22Rv1 (cell line): ENCODE measurements around the gene SYN1.

Experiments
- ZFX ChIP-seq: fragments of 450-650 bp; IDR thresholded peaks from 2 replicates; pipeline ENCODE4 v1.6.1; 2017; ENCODE audit warnings: antibody characterized with exemption, borderline replicate concordance
- TF ChIP-seq, protein P1 (sequence below): fragments of 450-650 bp; IDR thresholded peaks from 2 replicates; pipeline ENCODE4 v1.5.1; 2017; ENCODE audit warnings: mild to moderate bottlenecking

DNA sequence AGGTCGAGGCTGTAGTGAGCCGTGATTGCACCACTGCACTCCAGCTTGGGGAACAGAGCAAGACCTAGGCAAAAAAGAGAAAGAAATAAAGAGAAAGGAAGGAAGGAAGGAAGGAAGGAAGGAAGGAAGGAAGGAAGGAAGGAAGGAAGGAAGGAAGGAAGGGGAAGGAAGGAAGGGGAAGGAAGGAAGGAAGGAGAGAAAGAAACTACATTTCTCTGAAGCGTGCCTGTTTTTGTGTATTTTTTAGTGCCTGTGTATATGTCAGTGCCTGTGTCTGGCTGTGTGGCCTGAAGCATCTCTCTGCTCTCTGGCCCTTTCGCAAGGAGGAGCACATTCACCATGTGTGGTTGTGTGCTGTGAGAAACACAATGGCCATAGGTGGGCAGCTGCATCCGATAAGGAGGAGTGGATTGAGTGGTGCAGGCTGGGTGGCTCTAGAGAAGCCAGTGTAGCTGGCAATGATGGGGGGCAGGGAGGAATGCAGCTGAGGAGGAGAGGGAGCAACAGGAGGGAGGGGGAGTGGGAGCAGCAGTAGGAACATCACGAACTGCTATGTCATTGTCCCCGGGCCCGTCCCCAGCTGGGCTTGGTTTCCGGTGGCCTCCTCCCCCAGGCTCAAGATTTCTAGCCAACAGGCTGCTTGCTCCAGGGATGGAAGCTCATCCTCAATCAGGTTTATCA is 11.4 kb downstream of the SYN1 start:
- TF ChIP-seq, protein P1, sequence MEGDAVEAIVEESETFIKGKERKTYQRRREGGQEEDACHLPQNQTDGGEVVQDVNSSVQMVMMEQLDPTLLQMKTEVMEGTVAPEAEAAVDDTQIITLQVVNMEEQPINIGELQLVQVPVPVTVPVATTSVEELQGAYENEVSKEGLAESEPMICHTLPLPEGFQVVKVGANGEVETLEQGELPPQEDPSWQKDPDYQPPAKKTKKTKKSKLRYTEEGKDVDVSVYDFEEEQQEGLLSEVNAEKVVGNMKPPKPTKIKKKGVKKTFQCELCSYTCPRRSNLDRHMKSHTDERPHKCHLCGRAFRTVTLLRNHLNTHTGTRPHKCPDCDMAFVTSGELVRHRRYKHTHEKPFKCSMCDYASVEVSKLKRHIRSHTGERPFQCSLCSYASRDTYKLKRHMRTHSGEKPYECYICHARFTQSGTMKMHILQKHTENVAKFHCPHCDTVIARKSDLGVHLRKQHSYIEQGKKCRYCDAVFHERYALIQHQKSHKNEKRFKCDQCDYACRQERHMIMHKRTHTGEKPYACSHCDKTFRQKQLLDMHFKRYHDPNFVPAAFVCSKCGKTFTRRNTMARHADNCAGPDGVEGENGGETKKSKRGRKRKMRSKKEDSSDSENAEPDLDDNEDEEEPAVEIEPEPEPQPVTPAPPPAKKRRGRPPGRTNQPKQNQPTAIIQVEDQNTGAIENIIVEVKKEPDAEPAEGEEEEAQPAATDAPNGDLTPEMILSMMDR: no peak
- no peak for TF ChIP-seq ZFX
